SK-N-SH (cell line): ENCODE data around the gene LRRC42. TPM values are rescaled to one million over a fixed set of nuclear protein-coding genes. Genes with fewer than 3 reads are reported as not detected.

Experiments used
- CTCF ChIA-PET: fragments of 300-600, 350-600 bp; formaldehyde crosslinking; extraction: SDS; loops from one replicate; lab custom pipeline; 2021; lab: Yijun Ruan, JAX
- POLR2A ChIA-PET: fragments of 350-600 bp; sonication (Branson Sonifier 250); formaldehyde crosslinking; extraction: SDS; loops from one replicate; lab custom pipeline; 2020; ENCODE audit warnings: antibody characterized with exemption, inconsistent platforms; lab: Yijun Ruan, JAX
- DNase-seq: peaks from one replicate; pipeline ENCODE4 v3.0.0; 2012
- H2AFZ ChIP-seq: fragments of 200-600 bp; sonication (generic); 2 replicates; pipeline ENCODE4 v1.8.1; 2016; ENCODE audit warnings: antibody characterized with exemption, mild to moderate bottlenecking, low read depth
- H3F3A ChIP-seq: fragments of 200-600 bp; sonication (generic); replicated peaks from 2 replicates; pipeline ENCODE3; 2016; ENCODE audit warnings: antibody characterized with exemption, mild to moderate bottlenecking; ENCODE audit not compliant: insufficient read depth
- H3K27ac ChIP-seq, 2 experiments: fragments of 200-500 bp in 1 of 2; fragments of 200-600 bp in 1 of 2; sonication (Bioruptor generic) in 1 of 2; sonication (generic), shearing (Covaris generic) in 1 of 2; 2 replicates each; pipeline versions ENCODE4 v1.5.1 to v1.6.1; 2014 to 2016; ENCODE audit warnings: low read depth in 2 of 2, inconsistent platforms in 1 of 2, low read length in 1 of 2, mild to moderate bottlenecking in 1 of 2, mixed read lengths in 1 of 2
- H3K27me3 ChIP-seq: fragments of 200-600 bp; sonication (generic), shearing (Covaris generic); 2 replicates; pipeline ENCODE4 v1.6.1; 2016; ENCODE audit warnings: mixed run types; ENCODE audit not compliant: insufficient read depth
- H3K36me3 ChIP-seq, 2 experiments: fragments of 200-500 bp in 1 of 2; fragments of 200-600 bp in 1 of 2; sonication (Bioruptor generic) in 1 of 2; sonication (generic) in 1 of 2; replicated peaks in 1 of 2; 2 replicates each; pipeline versions ENCODE3 to v1.5.1; 2014 to 2016; ENCODE audit warnings: low read length in 1 of 2, mild to moderate bottlenecking in 1 of 2; ENCODE audit not compliant: insufficient read depth in 2 of 2, control insufficient read depth in 1 of 2
- H3K4me1 ChIP-seq, 2 experiments: fragments of 200-500 bp in 1 of 2; fragments of 200-600 bp in 1 of 2; sonication (Bioruptor generic) in 1 of 2; sonication (generic), shearing (Covaris generic) in 1 of 2; 2 replicates each; pipeline versions ENCODE4 v1.5.1 to v1.6.1; 2014 to 2016; ENCODE audit warnings: low read depth in 1 of 2, low read length in 1 of 2, mixed run types in 1 of 2; ENCODE audit not compliant: insufficient read depth in 2 of 2, control insufficient read depth in 1 of 2
- H3K4me2 ChIP-seq: fragments of 200-600 bp; sonication (generic), shearing (Covaris generic); 2 replicates; pipeline ENCODE4 v1.6.1; 2017; ENCODE audit warnings: mixed run types
- H3K4me3 ChIP-seq, 2 experiments: fragments of 200-500 bp in 1 of 2; fragments of 200-600 bp in 1 of 2; sonication (Bioruptor generic) in 1 of 2; sonication (generic), shearing (Covaris generic) in 1 of 2; 2 replicates each; pipeline versions ENCODE4 v1.5.1 to v1.8.1; 2014 to 2016; ENCODE audit warnings: low read depth in 2 of 2, inconsistent platforms in 1 of 2, low read length in 1 of 2, mild to moderate bottlenecking in 1 of 2, mixed read lengths in 1 of 2, moderate library complexity in 1 of 2
- H3K79me2 ChIP-seq: fragments of 200-600 bp; sonication (generic); 2 replicates; pipeline ENCODE4 v1.8.1; 2017; ENCODE audit warnings: mild to moderate bottlenecking; ENCODE audit not compliant: insufficient read depth
- H3K9ac ChIP-seq: fragments of 200-600 bp; sonication (generic); 2 replicates; pipeline ENCODE4 v1.6.1; 2017; ENCODE audit warnings: mixed run types
- H3K9me2 ChIP-seq: fragments of 200-600 bp; sonication (generic); 2 replicates; pipeline ENCODE4 v1.6.1; 2017; ENCODE audit warnings: mixed run types
- H3K9me3 ChIP-seq: fragments of 200-600 bp; sonication (generic); 2 replicates; pipeline ENCODE4 v1.6.1; 2017; ENCODE audit warnings: mixed run types, mild to moderate bottlenecking, moderate library complexity
- H4K20me1 ChIP-seq: fragments of 200-600 bp; sonication (generic); 2 replicates; pipeline ENCODE4 v1.6.1; 2017; ENCODE audit warnings: mild to moderate bottlenecking, mixed run types; ENCODE audit not compliant: insufficient read depth
- CHD2 ChIP-seq: fragments of 150-350 bp; IDR thresholded peaks from 2 replicates; pipeline ENCODE4 v1.6.1; 2018; ENCODE audit warnings: low read length; ENCODE audit not compliant: partially characterized antibody
- FOSL2 ChIP-seq: IDR thresholded peaks from 2 replicates; pipeline ENCODE4 v1.4.0; 2012; ENCODE audit warnings: low read depth, mild to moderate bottlenecking, moderate library complexity, borderline replicate concordance
- FOXJ3 ChIP-seq: sonication (generic); formaldehyde crosslinking; IDR thresholded peaks from 2 replicates; pipeline ENCODE4 v1.5.1; 2020; ENCODE audit warnings: mild to moderate bottlenecking, missing genetic modification reagents
- NRF1 ChIP-seq: IDR thresholded peaks from 2 replicates; pipeline ENCODE4 v1.6.1; 2012; ENCODE audit warnings: low read depth, mild to moderate bottlenecking, low read length
- RAD21 ChIP-seq: IDR thresholded peaks from 2 replicates; pipeline ENCODE4 v1.6.1; 2012; ENCODE audit warnings: mild to moderate bottlenecking, low read length
- RCOR1 ChIP-seq: fragments of 150-350 bp; IDR thresholded peaks from 2 replicates; pipeline ENCODE4 v1.6.1; 2017; ENCODE audit warnings: antibody characterized with exemption, low read length
- RFX5 ChIP-seq: IDR thresholded peaks from 2 replicates; pipeline ENCODE4 v1.6.1; 2012; ENCODE audit warnings: mild to moderate bottlenecking, improper control_type of control experiment, low read length
- SMC3 ChIP-seq: IDR thresholded peaks from 2 replicates; pipeline ENCODE4 v1.6.1; 2012; ENCODE audit warnings: low read depth, low read length, improper control_type of control experiment
- TEAD4 ChIP-seq: IDR thresholded peaks from 2 replicates; pipeline ENCODE4 v1.4.0; 2012; ENCODE audit warnings: mild to moderate bottlenecking, borderline replicate concordance; ENCODE audit not compliant: insufficient read depth
- USF2 ChIP-seq: fragments of 150-350 bp; IDR thresholded peaks from 2 replicates; pipeline ENCODE4 v1.6.1; 2017; ENCODE audit warnings: antibody characterized with exemption, low read length, low read depth, borderline replicate concordance
- ZBTB33 ChIP-seq: IDR thresholded peaks from 2 replicates; pipeline ENCODE4 v1.4.0; 2012; ENCODE audit warnings: low read depth, borderline replicate concordance
- WGBS: methylation state at CpG from one replicate; pipeline ENCODE4 v1.1.6; 2017; ENCODE audit warnings: low lambda C conversion rate; 5-methylcytosine and 5-hydroxymethylcytosine counted together
- polyA plus RNA-seq, 3 experiments: library from polyadenylated mRNA; depleted of rRNA; stranded (reverse); fragments of >200 nt; gene quantifications; 2 replicates each; pipeline ENCODE4 v1.2.3, GENCODE V29; 2012
- TF ChIP-seq, protein P1 (sequence below): IDR thresholded peaks from 2 replicates; pipeline ENCODE4 v1.4.0; 2012; ENCODE audit warnings: low read depth
- TF ChIP-seq, protein P2 (sequence below): fragments of 200-600 bp; sonication (generic); IDR thresholded peaks from 2 replicates; pipeline ENCODE4 v1.6.1; 2017; ENCODE audit warnings: antibody characterized with exemption, mild to moderate bottlenecking, moderate library complexity

Gene LRRC42
- polyA plus RNA-seq, 1 of the 3 experiments (the other 2 are of a cell fraction), result 35.0 TPM

DNA sequence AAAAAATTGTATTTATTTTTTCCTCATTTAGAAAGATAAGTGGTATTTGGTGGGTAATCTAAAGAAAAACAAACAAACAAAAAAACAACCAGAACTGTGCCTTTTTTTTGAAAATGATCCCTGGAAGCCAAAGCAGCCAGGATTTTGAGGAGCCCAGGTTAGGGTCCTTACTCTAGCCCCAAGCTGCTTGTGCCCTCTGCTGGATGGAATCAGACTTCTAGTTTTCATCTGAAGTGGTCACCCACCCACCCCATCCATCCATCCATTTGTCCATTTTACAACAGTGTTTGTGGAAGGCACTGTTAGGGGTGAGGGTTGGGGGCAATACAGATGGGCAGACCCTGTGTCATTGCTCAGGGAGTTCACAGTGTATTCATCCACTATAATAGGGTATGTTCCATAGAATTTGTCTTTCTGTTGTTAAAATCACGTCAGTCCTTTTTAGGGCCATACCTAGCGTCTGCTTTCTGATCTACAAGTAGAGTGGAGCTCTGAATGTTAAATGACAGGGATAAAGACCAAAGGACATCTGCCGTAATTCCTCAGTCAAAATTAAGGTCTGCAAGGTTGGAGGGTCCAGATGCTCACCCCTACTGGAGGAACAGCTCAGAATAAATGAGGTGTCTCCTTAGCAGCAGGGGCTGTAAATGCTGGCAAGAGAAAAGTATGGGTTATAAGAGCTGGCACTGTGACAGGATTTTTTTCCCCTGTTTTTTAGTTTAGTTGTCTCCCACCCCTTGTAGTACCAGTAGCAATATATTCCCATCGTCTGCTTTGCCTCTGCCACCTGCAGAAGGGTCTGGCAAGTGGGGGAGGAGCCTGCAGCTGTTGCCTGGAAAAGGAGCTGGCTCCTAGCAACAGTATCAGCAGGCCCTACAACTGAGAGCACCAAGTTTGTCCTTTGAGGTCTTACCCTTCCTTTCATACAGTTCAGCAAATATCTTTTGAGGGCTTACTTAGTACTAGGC, 3.2 kb downstream of the LRRC42 start:
- H3K4me1 ChIP-seq, result peaks cover 11 to 40% of the 10 kb centered on the region in 2 experiments; a peak in 2 of 4 replicates
- H3K9me3 ChIP-seq, result no peaks in the 10 kb centered on the region
- peaks cover 39 to 40% of the 10 kb centered on the region in 2 experiments for H3K36me3 ChIP-seq
- ChIA-PET POLR2A (interaction anchor here (0.9 kb wide), 1 partner anchor 10 kb away, joined by 3 read pairs; no protein-coding TSS in a partner anchor), CTCF (interaction anchor here (0.6 to 11.2 kb wide), 27 partner anchors 10 to 148 kb away, joined by 3 to 100 read pairs (median 4); partner anchors contain the start of gene YIPF1)
- WGBS, result 98% methylated on average over 4 of the region's 4 CpGs
- peak overlapping the region in 1 of 2 experiments; percentile 53; a peak in 1 of 4 replicates for H3K27ac ChIP-seq
- H4K20me1 ChIP-seq, result peaks cover 18% of the 10 kb centered on the region
- H3K9ac ChIP-seq, result no peak overlapping the region
- peaks cover 6% of the 10 kb centered on the region for H3F3A ChIP-seq
- no peak overlapping the region for H2AFZ ChIP-seq
- no peaks in the 10 kb centered on the region for H3K9me2 ChIP-seq
- no peak overlapping the region for H3K4me2 ChIP-seq
- TF ChIP-seq, protein P1, sequence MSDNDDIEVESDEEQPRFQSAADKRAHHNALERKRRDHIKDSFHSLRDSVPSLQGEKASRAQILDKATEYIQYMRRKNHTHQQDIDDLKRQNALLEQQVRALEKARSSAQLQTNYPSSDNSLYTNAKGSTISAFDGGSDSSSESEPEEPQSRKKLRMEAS, result no peak
- no peak for TF ChIP-seq CHD2
- 0 out of 2 replicates have a peak, but pooled peaks have one; percentile 43 for TF ChIP-seq RFX5
- no peak for TF ChIP-seq NRF1
- TF ChIP-seq RCOR1, result no peak
- TF ChIP-seq, protein P2, sequence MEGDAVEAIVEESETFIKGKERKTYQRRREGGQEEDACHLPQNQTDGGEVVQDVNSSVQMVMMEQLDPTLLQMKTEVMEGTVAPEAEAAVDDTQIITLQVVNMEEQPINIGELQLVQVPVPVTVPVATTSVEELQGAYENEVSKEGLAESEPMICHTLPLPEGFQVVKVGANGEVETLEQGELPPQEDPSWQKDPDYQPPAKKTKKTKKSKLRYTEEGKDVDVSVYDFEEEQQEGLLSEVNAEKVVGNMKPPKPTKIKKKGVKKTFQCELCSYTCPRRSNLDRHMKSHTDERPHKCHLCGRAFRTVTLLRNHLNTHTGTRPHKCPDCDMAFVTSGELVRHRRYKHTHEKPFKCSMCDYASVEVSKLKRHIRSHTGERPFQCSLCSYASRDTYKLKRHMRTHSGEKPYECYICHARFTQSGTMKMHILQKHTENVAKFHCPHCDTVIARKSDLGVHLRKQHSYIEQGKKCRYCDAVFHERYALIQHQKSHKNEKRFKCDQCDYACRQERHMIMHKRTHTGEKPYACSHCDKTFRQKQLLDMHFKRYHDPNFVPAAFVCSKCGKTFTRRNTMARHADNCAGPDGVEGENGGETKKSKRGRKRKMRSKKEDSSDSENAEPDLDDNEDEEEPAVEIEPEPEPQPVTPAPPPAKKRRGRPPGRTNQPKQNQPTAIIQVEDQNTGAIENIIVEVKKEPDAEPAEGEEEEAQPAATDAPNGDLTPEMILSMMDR, result peak; percentile 73
- TF ChIP-seq FOSL2, result no peak
- no peak for TF ChIP-seq TEAD4
- TF ChIP-seq RAD21, result peak; percentile 75
- no peak for TF ChIP-seq ZBTB33
- no peak for TF ChIP-seq USF2
- peak; percentile 60 for TF ChIP-seq SMC3
- TF ChIP-seq FOXJ3 (CRISPR knock-in tag), result no peak
- H3K4me3 ChIP-seq, result peak overlapping the region in 1 of 2 experiments; percentile 25; a peak in 1 of 4 replicates
- no peaks in the 10 kb centered on the region for H3K27me3 ChIP-seq
- peak; percentile 57 for DNase-seq
- peaks cover 76% of the 10 kb centered on the region for H3K79me2 ChIP-seq
